Fibroblast of lung (primary cell): ENCODE measurements around the gene JOSD2. TPM values are rescaled to one million over a fixed set of nuclear protein-coding genes. Genes with fewer than 3 reads are reported as not detected.

ENCODE experiments used
- DNase-seq, 2 donors: peaks; one replicate each; pipeline versions ENCODE4 v3.0.0 to v3.0.0-alpha.2; 2010; ENCODE audit warnings: low read depth in 2 of 2
- H2AFZ ChIP-seq: 2 replicates; pipeline ENCODE4 v1.5.1; 2012; ENCODE audit warnings: low read length, control low read depth, inconsistent platforms
- H3K27ac ChIP-seq: 2 replicates; pipeline ENCODE4 v1.5.1; 2011; ENCODE audit warnings: low read length, control low read depth; ENCODE audit not compliant: insufficient read depth
- H3K27me3 ChIP-seq: 2 replicates; pipeline ENCODE4 v1.5.1; 2011; ENCODE audit warnings: mild to moderate bottlenecking, low read length; ENCODE audit not compliant: control insufficient read depth, insufficient read depth
- H3K36me3 ChIP-seq: 2 replicates; pipeline ENCODE4 v1.5.1; 2011; ENCODE audit warnings: low read length; ENCODE audit not compliant: control insufficient read depth, insufficient read depth
- H3K4me1 ChIP-seq: 2 replicates; pipeline ENCODE4 v1.5.1; 2011; ENCODE audit warnings: low read length; ENCODE audit not compliant: control insufficient read depth, insufficient read depth; ENCODE audit errors: extremely low read depth
- H3K4me2 ChIP-seq: 2 replicates; pipeline ENCODE4 v1.5.1; 2011; ENCODE audit warnings: low read length, control low read depth; ENCODE audit not compliant: insufficient read depth; ENCODE audit errors: extremely low read depth
- H3K4me3 ChIP-seq, 4 experiments: fragments of 200-600 bp in 1 of 4; sonication (generic) in 1 of 4; replicated peaks in 1 of 4; 2 replicates each; pipeline ENCODE4 v1.5.1; 2011 to 2016; ENCODE audit warnings: low read length in 4 of 4, low read depth in 3 of 4, mild to moderate bottlenecking in 3 of 4, control low read depth in 2 of 4, inconsistent platforms in 1 of 4, mixed read lengths in 1 of 4; ENCODE audit not compliant: insufficient read depth in 1 of 4; ENCODE audit errors: control extremely low read depth in 1 of 4
- H3K79me2 ChIP-seq: 2 replicates; pipeline ENCODE4 v1.5.1; 2012; ENCODE audit warnings: mild to moderate bottlenecking, low read length, inconsistent platforms; ENCODE audit not compliant: control insufficient read depth, insufficient read depth
- H3K9ac ChIP-seq: 2 replicates; pipeline ENCODE4 v1.5.1; 2011; ENCODE audit warnings: mild to moderate bottlenecking, low read length, control low read depth; ENCODE audit not compliant: insufficient read depth
- H3K9me3 ChIP-seq: 2 replicates; pipeline ENCODE4 v1.5.1; 2012; ENCODE audit warnings: low read depth, low read length; ENCODE audit not compliant: control insufficient read depth, insufficient read depth
- H4K20me1 ChIP-seq: 2 replicates; pipeline ENCODE4 v1.5.1; 2011; ENCODE audit warnings: low read length; ENCODE audit not compliant: control insufficient read depth, insufficient read depth; ENCODE audit errors: extremely low read depth
- CTCF ChIP-seq, 2 donors: IDR thresholded peaks in 1 of 2; conservative IDR thresholded peaks in 1 of 2; 1 replicate in 1 of 2; 2 replicates in 1 of 2; pipeline ENCODE4 v1.5.1; 2011 to 2012; ENCODE audit warnings: low read length in 2 of 2, control low read depth in 1 of 2, inconsistent platforms in 1 of 2, low read depth in 1 of 2, mild to moderate bottlenecking in 1 of 2
- EZH2 ChIP-seq: IDR thresholded peaks from 2 replicates; pipeline ENCODE4 v1.5.1; 2012; ENCODE audit warnings: low read length, control low read depth, mild to moderate bottlenecking; ENCODE audit errors: missing control alignments
- polyA plus RNA-seq, 2 donors: library from polyadenylated mRNA; depleted of rRNA in 1 of 2; stranded (reverse) in 1 of 2; unstranded in 1 of 2; fragments of >200 nt; gene quantifications; 2 replicates each; pipeline ENCODE4 v1.2.1, GENCODE V29; 2011 to 2012; ENCODE audit warnings: missing spikeins in 1 of 2
- total RNA-seq: library from RNA; depleted of rRNA; stranded (reverse); fragments of >200 nt; gene quantifications from 2 replicates; pipeline ENCODE4 v1.2.1, GENCODE V29; 2014

JOSD2 gene
- total and polyA plus RNA-seq, 2 donors (not counting 1 experiment from before 2014, with no cell fraction given) = 17.3 to 48.6 TPM

- Histone ChIP-seq H2AFZ (no peak overlapping the region), H3K4me2 (no peak overlapping the region), H4K20me1 (no peaks in the 10 kb centered on the region), H3K27ac (no peak overlapping the region), H3K36me3 (no peaks in the 10 kb centered on the region), H3K9me3 (no peaks in the 10 kb centered on the region), H3K9ac (no peak overlapping the region), H3K4me3 (peak overlapping the region in 1 of 4 experiments; percentile 54), H3K79me2 (no peaks in the 10 kb centered on the region), H3K4me1 (no peaks in the 10 kb centered on the region), H3K27me3 (no peaks in the 10 kb centered on the region)
- TF ChIP-seq EZH2 (no peak), CTCF (conservative IDR thresholded peaks at IDR 0.05 in 1 of 2, IDR thresholded peaks at IDR 0.05 in 1 of 2; ENCODE audit: low read depth in 1 of 2, low read length in 2 of 2) (no peak)
- no peak for DNase-seq
Measured at GRCh38 chr19:50555450-50556281, 44.7 kb upstream of the JOSD2 start.

- Histone ChIP-seq H3K4me3 (no peak overlapping the region), H3K9ac (no peak overlapping the region), H3K36me3 (no peaks in the 10 kb centered on the region), H3K4me2 (no peak overlapping the region), H2AFZ (no peak overlapping the region), H3K27ac (no peak overlapping the region), H3K27me3 (no peaks in the 10 kb centered on the region), H4K20me1 (no peaks in the 10 kb centered on the region), H3K79me2 (no peaks in the 10 kb centered on the region), H3K9me3 (no peaks in the 10 kb centered on the region), H3K4me1 (no peaks in the 10 kb centered on the region)
- DNase-seq = no peak
- TF ChIP-seq CTCF (conservative IDR thresholded peaks at IDR 0.05 in 1 of 2, IDR thresholded peaks at IDR 0.05 in 1 of 2; ENCODE audit: low read depth in 1 of 2, low read length in 2 of 2) (no peak), EZH2 (no peak)
Measured at GRCh38 chr19:50555033-50555432, 44.0 kb upstream of the JOSD2 start.

GRCh38 chr19:50554212-50554611 lies 43.2 kb upstream of the JOSD2 start:
- H3K27me3 ChIP-seq = no peaks in the 10 kb centered on the region

More at GRCh38 chr19:50554212-50554611, 43.2 kb upstream of the JOSD2 start:
- Histone ChIP-seq H3K27ac (no peak overlapping the region), H3K4me2 (no peak overlapping the region), H4K20me1 (no peaks in the 10 kb centered on the region), H3K9ac (no peak overlapping the region), H2AFZ (no peak overlapping the region), H3K9me3 (no peaks in the 10 kb centered on the region), H3K4me3 (no peak overlapping the region), H3K79me2 (no peaks in the 10 kb centered on the region), H3K4me1 (no peaks in the 10 kb centered on the region), H3K36me3 (no peaks in the 10 kb centered on the region)
- no peak for TF ChIP-seq CTCF (conservative IDR thresholded peaks at IDR 0.05 in 1 of 2, IDR thresholded peaks at IDR 0.05 in 1 of 2; ENCODE audit: low read depth in 1 of 2, low read length in 2 of 2)
- TF ChIP-seq EZH2 = no peak
- no peak for DNase-seq
